ENCODE results near the gene PARD6B.

Gene PARD6B, protein sequence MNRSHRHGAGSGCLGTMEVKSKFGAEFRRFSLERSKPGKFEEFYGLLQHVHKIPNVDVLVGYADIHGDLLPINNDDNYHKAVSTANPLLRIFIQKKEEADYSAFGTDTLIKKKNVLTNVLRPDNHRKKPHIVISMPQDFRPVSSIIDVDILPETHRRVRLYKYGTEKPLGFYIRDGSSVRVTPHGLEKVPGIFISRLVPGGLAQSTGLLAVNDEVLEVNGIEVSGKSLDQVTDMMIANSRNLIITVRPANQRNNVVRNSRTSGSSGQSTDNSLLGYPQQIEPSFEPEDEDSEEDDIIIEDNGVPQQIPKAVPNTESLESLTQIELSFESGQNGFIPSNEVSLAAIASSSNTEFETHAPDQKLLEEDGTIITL

GRCh38 chr20:50731055-50731929 lies at the start of gene PARD6B:
PARD6B (plus strand) TSS chr20:50731580; CDS start chr20:50731787, 207 bp downstream.
- H3K9me3 ChIP-seq (ENCODE audit: insufficient read depth, low read length), result no peaks in the 10 kb centered on the region
- H4K20me1 ChIP-seq (ENCODE audit: insufficient read depth, low read length), result peaks cover 16% of the 10 kb centered on the region
- peak within 1 kb of the TSS; percentile 86 for H3K4me3 ChIP-seq (ENCODE audit: low read length)
- TF ChIP-seq, protein P1, sequence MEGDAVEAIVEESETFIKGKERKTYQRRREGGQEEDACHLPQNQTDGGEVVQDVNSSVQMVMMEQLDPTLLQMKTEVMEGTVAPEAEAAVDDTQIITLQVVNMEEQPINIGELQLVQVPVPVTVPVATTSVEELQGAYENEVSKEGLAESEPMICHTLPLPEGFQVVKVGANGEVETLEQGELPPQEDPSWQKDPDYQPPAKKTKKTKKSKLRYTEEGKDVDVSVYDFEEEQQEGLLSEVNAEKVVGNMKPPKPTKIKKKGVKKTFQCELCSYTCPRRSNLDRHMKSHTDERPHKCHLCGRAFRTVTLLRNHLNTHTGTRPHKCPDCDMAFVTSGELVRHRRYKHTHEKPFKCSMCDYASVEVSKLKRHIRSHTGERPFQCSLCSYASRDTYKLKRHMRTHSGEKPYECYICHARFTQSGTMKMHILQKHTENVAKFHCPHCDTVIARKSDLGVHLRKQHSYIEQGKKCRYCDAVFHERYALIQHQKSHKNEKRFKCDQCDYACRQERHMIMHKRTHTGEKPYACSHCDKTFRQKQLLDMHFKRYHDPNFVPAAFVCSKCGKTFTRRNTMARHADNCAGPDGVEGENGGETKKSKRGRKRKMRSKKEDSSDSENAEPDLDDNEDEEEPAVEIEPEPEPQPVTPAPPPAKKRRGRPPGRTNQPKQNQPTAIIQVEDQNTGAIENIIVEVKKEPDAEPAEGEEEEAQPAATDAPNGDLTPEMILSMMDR (IDR thresholded peaks at IDR 0.05; ENCODE audit: low read depth, low read length), result 0 out of 2 replicates have a peak, but pooled peaks have one; percentile 12
- no peak for TF ChIP-seq EZH2phosphoT487 (IDR thresholded peaks at IDR 0.05; ENCODE audit: low read depth)
- H3K36me3 ChIP-seq (replicated peaks; ENCODE audit: low read depth, low read length), result no peaks in the 10 kb centered on the region
- peaks cover 50% of the 10 kb centered on the region for H3K4me1 ChIP-seq (ENCODE audit: low read length)
- H3K27me3 ChIP-seq (ENCODE audit: low read depth, low read length), result peaks cover 6% of the 10 kb centered on the region; the same call in 1 of the 2 replicates
- peak within 1 kb of the TSS; percentile 83 for H3K9ac ChIP-seq (ENCODE audit: low read length)
- peaks cover 37% of the 10 kb centered on the region for H3K79me2 ChIP-seq (ENCODE audit: low read length)
- H2AFZ ChIP-seq (ENCODE audit: low read depth, low read length), result peak within 1 kb of the TSS; percentile 93
- H3K4me2 ChIP-seq (ENCODE audit: low read length), result peak within 1 kb of the TSS; percentile 95
- peak within 1 kb of the TSS; percentile 39 for H3K27ac ChIP-seq (ENCODE audit: low read length)

GRCh38 chr20:50682065-50682464 lies 49.3 kb upstream of the PARD6B start:
- H3K9me3 ChIP-seq (ENCODE audit: insufficient read depth, low read length), result no peaks in the 10 kb centered on the region
- H4K20me1 ChIP-seq (ENCODE audit: insufficient read depth, low read length), result no peaks in the 10 kb centered on the region
- H3K27me3 ChIP-seq (ENCODE audit: low read depth, low read length), result peaks cover 20% of the 10 kb centered on the region; the same call in 1 of the 2 replicates
- H3K27ac ChIP-seq (ENCODE audit: low read length), result no peak overlapping the region
- no peaks in the 10 kb centered on the region for H3K4me1 ChIP-seq (ENCODE audit: low read length)
- H3K36me3 ChIP-seq (replicated peaks; ENCODE audit: low read depth, low read length), result no peaks in the 10 kb centered on the region
- no peak overlapping the region for H2AFZ ChIP-seq (ENCODE audit: low read depth, low read length)
- H3K4me2 ChIP-seq (ENCODE audit: low read length), result no peak overlapping the region
- TF ChIP-seq EZH2phosphoT487 (IDR thresholded peaks at IDR 0.05; ENCODE audit: low read depth), result no peak
- TF ChIP-seq, protein P1 (IDR thresholded peaks at IDR 0.05; ENCODE audit: low read depth, low read length), result no peak
- H3K79me2 ChIP-seq (ENCODE audit: low read length), result no peaks in the 10 kb centered on the region
- no peak overlapping the region for H3K9ac ChIP-seq (ENCODE audit: low read length)
- H3K4me3 ChIP-seq (ENCODE audit: low read length), result no peak overlapping the region

GRCh38 chr20:50682947-50683530 lies 48.3 kb upstream of the PARD6B start:
- Histone ChIP-seq H2AFZ (ENCODE audit: low read depth, low read length) (no peak overlapping the region), H3K9me3 (ENCODE audit: insufficient read depth, low read length) (no peaks in the 10 kb centered on the region), H3K4me3 (ENCODE audit: low read length) (no peak overlapping the region), H3K36me3 (replicated peaks; ENCODE audit: low read depth, low read length) (no peaks in the 10 kb centered on the region), H3K27me3 (ENCODE audit: low read depth, low read length) (peaks cover 20% of the 10 kb centered on the region; the same call in 1 of the 2 replicates), H3K9ac (ENCODE audit: low read length) (no peak overlapping the region), H3K4me2 (ENCODE audit: low read length) (no peak overlapping the region), H3K4me1 (ENCODE audit: low read length) (no peaks in the 10 kb centered on the region), H3K27ac (ENCODE audit: low read length) (no peak overlapping the region), H4K20me1 (ENCODE audit: insufficient read depth, low read length) (no peaks in the 10 kb centered on the region), H3K79me2 (ENCODE audit: low read length) (no peaks in the 10 kb centered on the region)
- no peak for TF ChIP-seq EZH2phosphoT487 (IDR thresholded peaks at IDR 0.05; ENCODE audit: low read depth)
- TF ChIP-seq, protein P1 (IDR thresholded peaks at IDR 0.05; ENCODE audit: low read depth, low read length), result no peak

Data from OCI-LY3 (cell line).